Activated T-helper 1 cell treated with anti-CD3 and anti-CD28 coated beads, Interleukin-2, amount 50 U/mL, for 16 hours (primary cell): Measurements from ENCODE around the gene INPP4A.
A peak's percentile ranks its signal among the peaks of the same experiment; 100 is the strongest.

ENCODE experiments used
- DNase-seq, 2 donors: peaks; one replicate each; pipeline ENCODE4 v3.0.0-alpha.2; 2020; ENCODE audit warnings: low read depth in 1 of 2, low spot score in 1 of 2

INPP4A gene

GRCh38 chr2:98474979-98475632 lies 30.4 kb downstream of the INPP4A start:
- no peak for DNase-seq

DNA sequence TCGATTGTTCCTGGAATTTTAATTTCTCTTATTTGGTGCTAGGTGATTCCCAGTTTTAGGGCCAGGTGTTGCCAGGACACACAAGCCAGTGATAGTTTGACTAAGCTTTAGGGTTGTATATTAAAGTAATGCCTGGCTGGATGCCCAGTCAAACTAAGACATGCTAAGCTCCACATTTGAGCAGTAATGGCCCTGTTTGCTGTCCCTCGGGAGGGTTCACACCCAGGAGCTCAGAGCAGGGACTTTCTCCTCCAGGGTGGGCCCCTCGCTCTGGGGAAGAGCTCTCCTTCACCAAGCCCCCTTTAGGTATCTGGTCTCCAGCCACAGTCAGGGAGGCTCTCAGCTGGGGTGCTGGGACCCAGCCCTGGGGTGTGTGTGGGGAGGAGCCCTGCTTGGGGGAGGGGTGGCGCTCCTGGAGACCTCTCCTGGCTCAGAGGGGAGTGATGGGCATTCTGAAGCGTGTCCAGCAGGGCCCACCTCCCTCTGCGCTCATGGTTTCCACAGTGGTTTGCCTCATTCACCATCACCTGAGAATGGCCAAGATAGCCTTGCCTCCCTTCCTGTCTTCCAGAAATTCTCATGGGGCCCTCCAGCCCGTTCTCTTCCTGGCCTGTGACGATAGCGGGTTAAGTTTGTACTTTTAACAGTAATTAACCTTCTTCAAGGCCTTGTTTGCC lies 31.7 kb downstream of the INPP4A start:
- no peak for DNase-seq

- no peak for DNase-seq
Observed at GRCh38 chr2:98477036-98477435, 32.4 kb downstream of the INPP4A start.

GRCh38 chr2:98477506-98477905 lies 32.8 kb downstream of the INPP4A start:
- DNase-seq, result no peak

- no peak for DNase-seq
Observed at GRCh38 chr2:98478088-98478551, 33.5 kb downstream of the INPP4A start.

GRCh38 chr2:98478907-98479306 lies 34.2 kb downstream of the INPP4A start:
- no peak for DNase-seq

DNA sequence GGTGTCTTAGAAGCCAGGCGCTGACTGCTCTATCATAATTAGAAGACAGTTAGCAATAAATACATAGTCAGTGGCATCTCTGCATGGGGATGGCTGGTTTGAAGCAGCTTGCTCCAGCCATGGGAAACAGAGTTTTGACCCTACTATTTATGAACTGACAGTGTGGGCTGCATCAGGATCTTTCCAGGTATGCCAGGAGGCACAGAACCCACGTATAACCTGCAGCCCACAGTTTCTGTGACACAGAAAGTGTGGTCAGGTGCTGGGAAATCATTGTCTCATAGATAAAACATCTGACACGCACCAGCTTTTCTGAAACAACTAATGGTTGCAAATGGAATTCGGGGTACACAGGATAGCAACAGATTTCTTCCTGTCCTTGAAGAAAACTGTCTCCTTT lies 34.7 kb downstream of the INPP4A start:
- DNase-seq, result no peak

DNA sequence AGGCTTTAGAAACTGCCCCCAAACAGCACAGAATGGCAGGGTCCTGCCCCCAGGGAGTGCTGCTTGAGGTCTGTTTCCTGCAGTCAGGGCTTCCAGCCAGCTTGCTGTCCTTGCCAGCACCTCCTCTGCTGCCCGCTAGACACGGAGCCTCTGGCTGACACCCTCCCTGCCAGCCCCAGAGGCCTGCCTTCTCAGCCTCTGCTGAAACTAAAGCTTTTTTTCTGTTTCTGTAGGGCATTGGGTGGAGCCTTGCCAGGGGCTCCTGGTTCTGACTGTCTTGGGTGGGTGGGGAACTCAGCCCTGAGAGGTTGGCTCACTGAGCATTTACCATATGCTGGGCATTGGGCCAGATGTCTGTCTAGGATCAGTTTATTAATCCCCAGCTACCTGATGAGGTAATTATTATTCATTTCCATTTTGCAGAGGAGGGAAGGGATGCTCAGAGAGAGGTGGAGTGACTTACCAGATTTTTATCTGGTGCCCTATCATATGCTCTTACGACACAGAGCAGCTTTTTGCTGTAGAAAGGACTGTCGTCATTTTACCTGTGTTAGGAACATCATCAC lies 35.4 kb downstream of the INPP4A start:
- peak in 1 of 2 donors; percentile 29 for DNase-seq

DNA sequence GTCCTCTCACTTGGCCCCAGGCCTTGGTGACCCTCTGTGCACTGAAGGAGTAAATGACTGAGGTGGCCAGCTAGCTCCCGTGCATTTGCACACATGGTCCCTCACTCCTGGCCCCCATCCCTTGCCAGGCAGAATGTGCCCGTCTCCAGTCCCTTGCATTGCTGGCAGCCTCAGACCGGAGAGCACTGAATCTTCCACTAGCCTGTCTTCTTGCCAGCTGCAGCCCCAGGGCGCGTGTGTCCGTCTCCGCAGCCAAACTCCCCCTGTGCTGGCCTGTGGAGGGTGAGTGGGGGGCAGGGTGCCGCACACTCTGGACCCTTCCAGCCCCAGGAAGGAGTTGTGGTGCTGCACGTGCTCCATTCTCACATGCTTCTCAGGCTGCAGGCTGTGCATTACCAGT lies 35.9 kb downstream of the INPP4A start:
- no peak for DNase-seq

DNA sequence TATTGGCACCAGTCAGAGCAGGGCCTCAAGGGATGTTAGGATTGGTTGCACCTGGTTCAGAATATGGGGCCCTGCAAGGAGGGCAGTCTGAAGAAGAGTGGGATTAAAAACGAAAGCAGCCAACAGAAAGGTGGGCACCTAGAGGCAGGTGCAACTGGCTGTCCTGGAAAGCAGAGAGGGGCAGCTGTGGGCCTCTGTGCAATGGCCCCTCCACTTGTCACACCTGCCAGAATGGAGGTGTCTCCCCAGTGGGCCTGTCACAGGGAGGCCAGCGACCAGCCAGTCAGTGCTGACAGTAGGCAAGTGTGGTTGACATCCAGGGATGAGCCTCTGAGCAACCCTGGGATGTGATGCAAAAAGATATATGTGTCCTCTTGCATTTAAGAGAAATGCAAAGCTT lies 37.7 kb downstream of the INPP4A start:
- DNase-seq, result no peak

DNA sequence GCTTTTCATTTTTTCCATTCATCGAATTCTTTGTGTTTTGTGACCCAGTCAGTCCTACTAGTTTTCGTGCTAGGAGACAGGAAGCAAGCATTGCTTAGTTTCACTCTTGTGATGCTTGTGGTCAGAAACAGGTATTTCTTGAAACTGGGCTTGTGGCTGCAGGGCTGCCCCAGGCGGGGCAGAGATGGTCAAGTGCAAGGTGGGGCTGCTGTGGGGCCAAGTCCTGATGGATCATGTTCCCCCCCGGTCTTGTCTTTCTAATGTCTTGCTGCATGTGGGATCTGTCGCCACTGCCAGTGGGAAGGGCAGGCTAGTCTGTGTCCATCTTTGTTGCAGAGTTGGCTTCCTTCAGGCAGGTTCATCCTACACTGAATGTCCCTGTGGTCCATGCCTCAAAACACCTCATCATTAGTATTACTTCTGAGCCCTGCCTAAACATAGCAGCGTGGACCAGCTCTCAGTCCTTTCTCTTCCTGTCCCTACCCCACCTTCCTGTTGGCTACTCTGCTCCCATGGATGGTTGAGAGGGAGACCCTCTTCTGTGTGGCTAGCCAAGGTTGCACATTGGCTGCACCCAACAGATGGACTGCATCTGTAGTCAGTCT lies 38.7 kb downstream of the INPP4A start:
- no peak for DNase-seq

DNA sequence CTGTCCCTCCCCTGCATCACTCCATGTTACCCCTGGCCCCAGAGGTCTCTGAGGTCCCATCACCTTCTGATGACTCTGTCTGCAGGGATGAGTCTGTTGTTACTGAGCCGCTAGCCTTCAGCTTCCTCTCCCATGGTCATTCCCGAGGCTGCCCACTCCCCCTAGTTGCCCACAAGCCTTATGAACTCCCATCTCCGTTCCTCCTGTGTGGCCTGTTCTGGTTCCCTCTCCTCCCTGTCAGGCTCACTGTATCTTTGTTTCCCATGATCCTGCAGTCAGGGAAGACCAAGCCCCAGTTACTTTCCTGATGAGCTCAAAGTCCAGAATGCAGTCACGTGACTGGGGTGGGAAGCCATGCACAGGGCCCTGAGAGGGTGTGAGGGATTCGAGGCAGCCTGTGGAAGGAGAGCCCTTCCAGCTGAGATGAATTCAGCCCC lies 39.5 kb downstream of the INPP4A start:
- no peak for DNase-seq

DNA sequence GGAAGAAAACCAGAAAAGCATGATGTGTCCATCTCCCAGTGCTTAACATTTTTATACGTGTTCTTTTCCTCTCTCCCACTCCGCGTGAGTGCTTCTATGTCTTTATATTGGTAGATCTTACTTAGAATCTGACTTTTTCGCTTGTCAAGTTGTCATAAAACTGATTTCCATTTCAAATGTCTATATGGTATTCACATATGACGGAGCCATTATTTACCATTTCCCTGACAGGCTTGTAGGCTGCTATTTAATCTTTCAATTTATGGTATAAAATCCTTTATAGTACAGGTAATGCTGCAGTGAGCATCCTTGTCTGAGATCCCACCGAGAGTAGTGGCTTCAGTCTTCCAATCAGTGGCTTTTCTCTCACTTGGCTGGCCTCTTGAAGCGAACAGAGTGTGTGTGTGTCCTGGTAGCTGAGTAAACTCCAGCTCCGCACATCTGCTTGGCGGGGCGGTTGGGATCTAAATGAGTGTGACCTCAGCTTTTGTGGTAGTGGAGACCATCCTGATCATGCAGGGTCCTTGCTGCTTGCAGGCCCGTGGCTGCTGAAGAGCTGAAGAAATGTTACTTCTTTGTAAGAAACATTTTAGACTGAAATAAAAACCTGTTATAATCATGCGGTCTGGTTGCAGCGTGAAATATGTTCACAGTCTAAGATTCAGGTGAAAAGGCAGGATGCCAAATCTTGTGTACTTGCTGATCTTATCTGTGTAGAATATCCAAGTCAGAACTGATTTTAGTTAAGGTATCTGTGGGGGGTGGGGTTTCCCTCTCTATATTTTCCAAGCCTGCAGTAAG lies 40.2 kb downstream of the INPP4A start:
- DNase-seq, result no peak

- DNase-seq, result no peak
Observed at GRCh38 chr2:98485453-98485755, 40.7 kb downstream of the INPP4A start.

GRCh38 chr2:98486374-98486981 lies 41.8 kb downstream of the INPP4A start:
- DNase-seq, result no peak

GRCh38 chr2:98487101-98487805 lies 42.6 kb downstream of the INPP4A start:
- no peak for DNase-seq

- no peak for DNase-seq
Observed at GRCh38 chr2:98487806-98488189, 43.1 kb downstream of the INPP4A start.

- no peak for DNase-seq
Observed at GRCh38 chr2:98488252-98488651, 43.6 kb downstream of the INPP4A start.

DNA sequence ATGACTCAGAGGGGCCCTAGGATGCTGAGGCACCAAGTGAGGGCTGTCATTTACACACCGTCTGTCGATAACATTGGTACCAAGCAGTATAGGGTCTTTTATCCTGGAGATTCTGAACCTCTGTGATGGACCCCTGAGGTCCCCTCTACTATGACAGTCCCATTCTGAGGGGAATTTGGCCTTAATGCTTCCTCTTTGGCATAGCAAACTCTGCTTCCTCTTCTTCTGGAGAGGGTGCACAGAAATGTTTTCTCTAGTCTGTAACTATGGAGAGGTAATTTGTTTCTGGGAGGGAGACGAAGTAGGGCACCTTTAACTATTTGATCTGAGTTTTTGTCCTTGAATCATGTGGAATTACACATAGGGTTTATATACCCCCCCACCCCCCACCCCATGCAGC lies 44.8 kb downstream of the INPP4A start:
- no peak for DNase-seq
